GM12891 (cell line): ENCODE results near the gene GAN.

Source experiments
- PAX5 ChIP-seq: IDR thresholded peaks from 2 replicates; pipeline ENCODE4 v1.6.1; 2011; ENCODE audit warnings: low read length, moderate library complexity, mild to moderate bottlenecking; ENCODE audit not compliant: insufficient read depth, severe bottlenecking
- POLR2A ChIP-seq: IDR thresholded peaks from 2 replicates; pipeline ENCODE4 v1.6.1; 2011; ENCODE audit warnings: low read depth, low read length, control low read depth
- POLR2AphosphoS5 ChIP-seq: IDR thresholded peaks from 2 replicates; pipeline ENCODE4 v1.6.1; 2011; ENCODE audit warnings: low read depth, low read length, control low read depth

DNA sequence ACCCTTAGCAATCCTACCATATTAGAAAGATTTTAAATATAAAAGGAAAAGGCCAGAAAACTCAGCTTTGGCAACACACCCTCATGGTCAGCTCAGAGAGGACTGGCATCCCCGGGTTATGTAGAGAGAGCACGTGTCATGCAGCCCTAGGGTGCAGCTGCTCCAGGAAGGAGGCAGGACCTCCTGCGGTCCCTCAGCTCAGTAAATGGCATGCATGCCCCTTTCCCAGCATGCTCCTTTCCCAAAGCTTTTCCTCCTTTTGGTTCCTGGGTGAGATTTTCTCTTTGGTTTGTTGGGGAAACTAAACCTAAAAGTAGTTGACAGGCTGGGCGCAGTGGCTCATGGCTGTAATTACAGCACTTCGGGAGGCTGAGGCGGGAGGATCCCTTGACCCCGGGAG lies 3.9 kb downstream of the GAN start:
- no peak for TF ChIP-seq POLR2AphosphoS5
- no peak for TF ChIP-seq PAX5
- TF ChIP-seq POLR2A: no peak
